NCI-H1105 treated with DMSO at 0.1 percent for 48 hours (cell line): Measurements from ENCODE around the gene ICA1L.
A peak's percentile ranks its signal among the peaks of the same experiment; 100 is the strongest.
"Not testable (repeated sequence)": the region's sequence is repeated elsewhere in the genome, so short reads cannot be mapped to it uniquely, and the experiment has no call there.

Experiments
- DNase-seq: peaks from one replicate; lab custom pipeline; 2025; lab: John Stamatoyannopoulos, UW

ICA1L gene

GRCh38 chr2:202847693-202848524 lies 23.7 kb downstream of the ICA1L start:
- no peak for DNase-seq

DNA sequence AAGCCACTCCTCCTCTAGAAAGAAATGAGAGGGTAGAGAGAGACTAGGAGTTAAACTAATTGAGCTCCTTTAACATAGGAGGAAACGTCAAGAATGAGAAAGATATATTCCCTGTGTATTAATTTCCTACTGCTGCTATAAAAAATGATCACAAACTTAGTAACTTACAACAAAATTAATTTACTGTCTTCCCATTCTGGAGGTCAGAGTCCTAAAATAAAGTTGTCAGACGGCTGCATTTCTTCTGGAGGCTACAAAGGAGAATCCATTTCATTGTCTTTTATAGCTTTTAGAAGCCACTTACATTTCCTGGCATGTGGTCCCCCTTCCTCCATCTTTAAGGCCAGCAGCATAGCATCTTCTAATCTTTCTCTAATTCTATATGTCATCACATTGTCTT lies 26.9 kb downstream of the ICA1L start:
- no peak for DNase-seq

GRCh38 chr2:202842690-202843089 lies 28.9 kb downstream of the ICA1L start:
- DNase-seq: no peak

- no peak for DNase-seq
Measured at GRCh38 chr2:202841090-202841867, 30.3 kb downstream of the ICA1L start.

- DNase-seq: peak; percentile 18
Measured at GRCh38 chr2:202831242-202832220, 40.0 kb downstream of the ICA1L start.

DNA sequence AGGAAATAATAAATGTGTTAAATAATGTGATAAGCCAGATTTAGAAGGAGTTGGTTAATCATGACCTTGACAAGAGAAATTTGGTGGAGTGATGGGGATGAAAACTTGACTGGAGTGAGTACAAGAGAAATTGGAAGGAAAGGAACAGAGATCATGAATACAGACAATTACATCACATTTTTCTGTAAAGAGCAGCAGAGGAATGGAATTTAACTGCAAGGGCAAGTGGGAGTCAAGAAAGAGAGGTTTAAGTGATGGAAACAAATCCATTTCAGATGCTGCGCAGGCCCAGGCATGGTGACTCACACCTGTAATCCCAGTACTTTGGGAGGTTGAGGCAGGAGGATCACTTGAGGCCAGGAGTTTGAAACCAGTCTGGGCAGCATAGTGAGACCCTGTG lies 46.7 kb downstream of the ICA1L start:
- DNase-seq: no peak

- peak; percentile 52 for DNase-seq
Measured at GRCh38 chr2:202822411-202822810, 49.2 kb downstream of the ICA1L start.

- DNase-seq: no peak
Measured at GRCh38 chr2:202821206-202822160, 50.1 kb downstream of the ICA1L start.

GRCh38 chr2:202818321-202818720 lies 53.2 kb downstream of the ICA1L start:
- no peak for DNase-seq

- DNase-seq: no peak
Measured at GRCh38 chr2:202817771-202818170, 53.8 kb downstream of the ICA1L start.

DNA sequence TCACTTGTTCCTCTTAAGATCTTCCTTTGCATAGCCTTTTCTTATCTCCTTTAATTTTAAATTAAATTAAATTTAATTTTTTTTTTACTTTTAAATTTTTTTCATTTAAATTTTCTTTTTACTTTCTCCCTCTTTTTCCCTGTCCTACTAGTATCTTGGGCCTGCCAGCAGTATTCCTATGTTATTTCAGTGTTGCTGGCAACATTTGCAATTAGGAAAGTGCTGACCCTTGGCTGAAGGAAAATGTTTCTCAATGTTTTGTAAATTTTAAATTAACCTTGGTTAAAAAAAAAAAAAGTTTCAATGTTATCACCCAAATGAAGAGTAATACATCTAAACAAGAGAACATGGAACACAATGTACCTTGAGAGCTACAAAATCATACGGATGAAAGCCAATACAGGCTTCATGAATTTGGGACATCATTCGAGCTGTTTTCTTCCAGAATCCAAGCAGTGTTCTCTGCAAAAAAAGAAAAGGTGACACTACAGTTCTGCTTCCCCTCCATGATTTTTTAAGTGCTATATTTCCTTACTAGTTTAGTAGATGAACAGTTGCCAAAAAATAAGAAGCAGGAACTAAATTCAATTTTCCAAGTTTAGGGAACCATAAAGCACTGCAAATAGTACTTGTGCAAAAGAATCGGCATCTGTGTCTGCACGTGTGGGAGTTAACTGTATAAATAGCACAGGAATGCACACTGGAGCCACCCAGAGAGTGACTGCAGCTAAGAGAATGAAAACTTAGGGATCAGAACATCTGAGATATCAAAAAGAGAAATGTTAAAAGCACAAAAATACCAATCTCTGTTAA lies 55.8 kb downstream of the ICA1L start:
- no peak for DNase-seq

DNA sequence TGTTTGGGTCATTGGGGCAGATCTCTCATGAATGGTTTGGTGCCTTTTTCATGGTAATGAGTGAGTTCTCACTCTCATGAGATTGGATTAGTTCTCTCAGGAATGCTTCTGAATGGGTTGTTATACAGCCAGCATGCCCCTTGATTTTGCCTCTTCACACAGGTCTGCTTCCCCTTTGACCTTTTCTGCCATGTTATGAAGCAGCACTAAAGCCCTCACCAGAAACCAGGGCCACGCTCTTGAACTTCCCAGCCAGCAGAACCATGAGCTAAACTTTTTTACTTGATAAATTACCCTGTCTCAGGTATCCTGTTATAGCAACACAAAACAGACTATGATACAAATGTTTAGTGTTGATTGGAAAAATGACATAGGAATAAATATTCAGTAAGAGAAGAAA lies 57.3 kb downstream of the ICA1L start:
- DNase-seq: no peak

- DNase-seq: no peak
Measured at GRCh38 chr2:202813387-202813786, 58.2 kb downstream of the ICA1L start.

DNA sequence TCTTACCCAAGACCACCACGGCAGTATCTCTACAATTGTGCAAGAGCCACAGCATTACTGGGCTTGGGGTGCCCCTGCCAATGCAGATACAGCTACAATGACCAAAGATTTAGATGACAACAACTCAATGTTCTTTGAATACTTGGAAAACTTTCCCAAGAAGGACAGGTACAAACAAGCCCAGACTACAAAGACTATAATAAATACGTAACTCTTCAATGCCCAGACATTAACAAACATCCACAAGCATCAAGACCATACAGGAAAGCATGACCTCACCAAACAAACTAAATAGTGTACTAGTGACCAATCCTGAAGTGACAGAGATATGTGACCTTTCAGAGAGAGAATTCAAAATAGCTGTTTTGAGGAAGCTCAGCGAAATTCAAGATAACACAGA lies 62.8 kb downstream of the ICA1L start:
- no peak for DNase-seq

DNA sequence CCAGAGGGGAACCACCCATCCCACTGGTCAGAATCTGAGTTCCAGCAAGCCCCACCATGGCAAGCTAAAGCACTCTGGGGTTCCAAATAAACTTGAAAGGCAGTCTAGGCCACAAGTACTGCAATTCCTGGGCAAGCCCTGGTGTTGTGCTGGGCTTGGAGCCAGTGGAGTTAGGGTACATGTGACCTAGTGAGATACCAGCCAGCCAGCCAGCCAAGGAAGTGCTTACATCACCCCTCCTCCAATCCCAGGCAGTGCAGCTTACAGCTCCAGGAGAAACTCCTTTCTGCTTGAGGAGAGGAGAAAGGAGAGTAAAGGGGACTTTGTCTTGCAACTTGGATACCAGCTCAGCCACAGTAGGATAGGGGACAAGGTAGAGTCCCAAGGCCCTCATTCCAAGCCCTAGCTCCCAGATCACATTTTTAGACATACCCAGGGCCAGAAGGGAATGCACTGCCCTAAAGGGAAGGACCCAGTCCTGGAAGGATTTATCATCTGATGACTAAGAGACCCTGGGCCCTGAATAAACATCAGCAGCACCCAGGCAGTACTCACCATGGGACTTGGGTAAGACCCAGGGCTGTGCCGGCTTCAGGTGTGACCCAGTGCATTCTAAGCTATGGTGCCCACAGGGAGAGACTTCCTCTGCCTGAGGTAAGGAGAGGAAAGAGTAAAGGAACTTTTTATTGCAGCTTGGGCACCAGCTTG lies 64.0 kb downstream of the ICA1L start:
- DNase-seq: peak; percentile 16

- DNase-seq: not testable (repeated sequence)
Measured at GRCh38 chr2:202805911-202806310, 65.7 kb downstream of the ICA1L start.

GRCh38 chr2:202797944-202798343 lies 73.6 kb downstream of the ICA1L start:
- no peak for DNase-seq

GRCh38 chr2:202790676-202791075 lies 80.9 kb downstream of the ICA1L start:
- DNase-seq: no peak

DNA sequence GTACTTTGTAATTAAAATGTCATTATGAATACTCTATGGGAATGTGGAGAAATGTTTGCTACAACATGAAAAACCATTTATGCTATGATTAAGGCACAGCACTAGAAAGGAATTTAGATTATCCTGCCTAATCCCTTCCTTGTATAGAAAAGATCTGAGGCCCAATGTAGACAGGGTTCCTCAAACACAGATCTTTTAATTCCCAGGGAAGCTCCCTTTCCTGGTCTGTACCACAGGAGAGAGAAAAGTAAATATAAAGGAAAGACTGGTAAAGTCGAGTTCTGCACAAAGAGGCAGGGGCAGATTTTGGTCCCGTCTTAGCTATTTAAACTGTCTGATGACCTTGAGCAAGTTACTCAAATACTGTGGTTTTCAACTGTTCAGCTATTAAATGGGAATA lies 84.7 kb downstream of the ICA1L start:
- no peak for DNase-seq
